GM23338 (cell line): Measurements from ENCODE around the gene RAD18. TPM values are rescaled to one million over a fixed set of nuclear protein-coding genes. Genes with fewer than 3 reads are reported as not detected.

ENCODE experiments used
- ATAC-seq: fragments of 200-7000 bp; cut with Tn5 transposase; 3 replicates; pipeline ENCODE4 v1.9.1; 2020
- DNase-seq: peaks from one replicate; pipeline ENCODE4 v3.0.0-alpha.2; 2015; ENCODE audit warnings: low spot score
- H2AFZ ChIP-seq: fragments of 200-600 bp; sonication (generic); 2 replicates; pipeline ENCODE4 v1.8.0; 2016; ENCODE audit warnings: antibody characterized with exemption, mild to moderate bottlenecking, moderate library complexity
- H3F3A ChIP-seq: fragments of 200-600 bp; sonication (generic); replicated peaks from 2 replicates; pipeline ENCODE4 v1.8.0; 2017; ENCODE audit warnings: antibody characterized with exemption, mixed run types, low read depth
- H3K27ac ChIP-seq: fragments of 200-600 bp; sonication (generic); 2 replicates; pipeline ENCODE4 v1.6.1; 2016; ENCODE audit warnings: low read depth
- H3K27me3 ChIP-seq: fragments of 200-600 bp; sonication (generic); 2 replicates; pipeline ENCODE4 v1.8.0; 2016; ENCODE audit warnings: mild to moderate bottlenecking, mixed run types, moderate library complexity; ENCODE audit not compliant: insufficient read depth
- H3K36me3 ChIP-seq: fragments of 200-600 bp; sonication (generic); 2 replicates; pipeline ENCODE4 v1.8.0; 2016; ENCODE audit warnings: mild to moderate bottlenecking; ENCODE audit not compliant: insufficient read depth
- H3K4me1 ChIP-seq: fragments of 200-600 bp; sonication (generic); 2 replicates; pipeline ENCODE4 v1.8.0; 2016; ENCODE audit warnings: mild to moderate bottlenecking, moderate library complexity; ENCODE audit not compliant: insufficient read depth
- H3K4me2 ChIP-seq: fragments of 200-600 bp; sonication (generic); 2 replicates; pipeline ENCODE4 v1.7.1; 2017; ENCODE audit warnings: mixed run types
- H3K4me3 ChIP-seq: fragments of 200-600 bp; sonication (generic); 2 replicates; pipeline ENCODE4 v1.6.1; 2016; ENCODE audit warnings: mixed run types
- H3K79me2 ChIP-seq: fragments of 200-600 bp; sonication (generic); replicated peaks from 2 replicates; pipeline ENCODE4 v1.8.0; 2017; ENCODE audit warnings: mild to moderate bottlenecking; ENCODE audit not compliant: insufficient read depth
- H3K9me2 ChIP-seq: fragments of 200-600 bp; sonication (generic); 2 replicates; pipeline ENCODE4 v1.8.0; 2017; ENCODE audit not compliant: insufficient read depth
- H4K20me1 ChIP-seq: fragments of 200-600 bp; sonication (generic); replicated peaks from 2 replicates; pipeline ENCODE4 v1.8.0; 2017; ENCODE audit warnings: mild to moderate bottlenecking; ENCODE audit not compliant: insufficient read depth
- H3K27ac Mint-ChIP-seq: 2 replicates; pipeline ENCODE4 v1.8.0; 2020; ENCODE audit warnings: inconsistent platforms, mild to moderate bottlenecking, moderate library complexity, mixed read lengths
- H3K27me3 Mint-ChIP-seq: 3 replicates; pipeline ENCODE4 v1.8.0; 2022; ENCODE audit warnings: low read depth, mild to moderate bottlenecking, moderate library complexity, mixed read lengths, inconsistent platforms; ENCODE audit not compliant: insufficient read depth, poor library complexity
- H3K36me3 Mint-ChIP-seq: 3 replicates; pipeline ENCODE4 v1.8.0; 2021; ENCODE audit warnings: low read depth, mild to moderate bottlenecking, inconsistent platforms, moderate library complexity, mixed read lengths
- H3K4me1 Mint-ChIP-seq: 3 replicates; pipeline ENCODE4 v1.8.0; 2020; ENCODE audit warnings: mild to moderate bottlenecking, inconsistent platforms, mixed read lengths
- H3K4me3 Mint-ChIP-seq: 3 replicates; pipeline ENCODE4 v1.8.0; 2021; ENCODE audit warnings: moderate library complexity, mild to moderate bottlenecking, inconsistent platforms, mixed read lengths
- H3K9me3 Mint-ChIP-seq: 3 replicates; pipeline ENCODE4 v1.8.0; 2020; ENCODE audit warnings: moderate library complexity, mild to moderate bottlenecking, inconsistent platforms, mixed read lengths
- CTCF ChIP-seq, 2 experiments: fragments of 200-600 bp in 1 of 2; sonication (generic) in 1 of 2; conservative IDR thresholded peaks; 2 replicates each; pipeline versions ENCODE4 v1.5.1 to v1.6.1; 2016 to 2017; ENCODE audit warnings: antibody characterized with exemption in 2 of 2, low read depth in 2 of 2, mild to moderate bottlenecking in 2 of 2, moderate library complexity in 1 of 2
- ETS1 ChIP-seq: IDR thresholded peaks from 2 replicates; pipeline ENCODE4 v1.6.1; 2016; ENCODE audit warnings: antibody characterized with exemption
- EZH2phosphoT487 ChIP-seq: fragments of 200-600 bp; sonication (generic); IDR thresholded peaks from one replicate; pipeline ENCODE4 v1.8.1; 2018; ENCODE audit warnings: antibody characterized with exemption; ENCODE audit not compliant: unreplicated experiment
- JUNB ChIP-seq: IDR thresholded peaks from one replicate; pipeline ENCODE4 v1.6.1; 2016; ENCODE audit warnings: antibody characterized with exemption; ENCODE audit not compliant: unreplicated experiment
- NANOG ChIP-seq: IDR thresholded peaks from 2 replicates; pipeline ENCODE4 v1.6.1; 2016; ENCODE audit warnings: antibody characterized with exemption, borderline replicate concordance
- POLR2AphosphoS5 ChIP-seq: IDR thresholded peaks from 2 replicates; pipeline ENCODE4 v1.6.1; 2016; ENCODE audit warnings: antibody characterized with exemption, low read depth
- STAT1 ChIP-seq: IDR thresholded peaks from one replicate; pipeline ENCODE4 v1.6.1; 2016; ENCODE audit warnings: antibody characterized with exemption; ENCODE audit not compliant: unreplicated experiment
- ZNF114 ChIP-seq: fragments of 250-450 bp; sonication (Bioruptor Pico); IDR thresholded peaks from 2 replicates; pipeline ENCODE4 v1.5.0; 2020; ENCODE audit warnings: mild to moderate bottlenecking, moderate library complexity
- ZNF331 ChIP-seq: fragments of 250-450 bp; sonication (Bioruptor Pico); IDR thresholded peaks from 2 replicates; pipeline ENCODE4 v1.5.0; 2020; ENCODE audit warnings: low read depth, mild to moderate bottlenecking, moderate library complexity
- ZNF462 ChIP-seq: fragments of 250-450 bp; sonication (Bioruptor Pico); IDR thresholded peaks from 2 replicates; pipeline ENCODE4 v1.5.0; 2020; ENCODE audit warnings: mild to moderate bottlenecking, moderate library complexity
- polyA plus RNA-seq: library from polyadenylated mRNA; unstranded; fragments of >200 nt; fragmentation: Nextera tagmentation; extraction: Ambion mirVana; gene quantifications from 2 replicates; pipeline ENCODE4 v1.2.1, GENCODE V29; 2016
- total RNA-seq: library from RNA; depleted of rRNA; stranded (reverse); fragments of >200 nt; shearing (Covaris generic); gene quantifications from 2 replicates; pipeline ENCODE4 v1.2.3, GENCODE V29; 2014

The RAD18 gene
- total and polyA plus RNA-seq, 2 experiments from 2014 or later, result 25.4 to 40.1 TPM

GRCh38 chr3:8884630-8885290 is 78.5 kb downstream of the RAD18 start:
- no peak overlapping the region for H3K4me3 ChIP-seq
- H3K27me3 Mint-ChIP-seq, result no peaks in the 10 kb centered on the region
- H3F3A ChIP-seq, result no peaks in the 10 kb centered on the region
- no peaks in the 10 kb centered on the region for H3K79me2 ChIP-seq
- H3K27me3 ChIP-seq, result no peaks in the 10 kb centered on the region
- no peak overlapping the region for H3K4me2 ChIP-seq
- no peak overlapping the region for H3K4me3 Mint-ChIP-seq
- H3K4me1 Mint-ChIP-seq, result peaks cover 13% of the 10 kb centered on the region
- no peaks in the 10 kb centered on the region; the same call in 2 of the 3 replicates for H3K9me3 Mint-ChIP-seq
- H3K36me3 ChIP-seq, result peaks cover 9% of the 10 kb centered on the region; the same call in 1 of the 2 replicates
- ATAC-seq (no peak), DNase-seq (no peak)
- no peak overlapping the region for H3K27ac ChIP-seq
- H3K9me2 ChIP-seq, result no peaks in the 10 kb centered on the region
- 0 out of 2 replicates have a peak, but pooled peaks cover 17% of the 10 kb centered on the region for H3K4me1 ChIP-seq
- peaks cover 6% of the 10 kb centered on the region; the same call in 1 of the 2 replicates for H4K20me1 ChIP-seq
- H3K36me3 Mint-ChIP-seq, result peaks cover 36% of the 10 kb centered on the region
- no peak overlapping the region for H3K27ac Mint-ChIP-seq
- no peak overlapping the region for H2AFZ ChIP-seq
- TF ChIP-seq ZNF114 (CRISPR knock-in tag) (no peak), STAT1 (no peak), NANOG (no peak), ETS1 (no peak), EZH2phosphoT487 (no peak), JUNB (no peak), CTCF (conservative IDR thresholded peaks at IDR 0.05; ENCODE audit: low read depth in 2 of 2) (no peak), ZNF331 (CRISPR knock-in tag) (no peak), ZNF462 (no peak), POLR2AphosphoS5 (no peak)
